Naive thymus-derived CD8-positive, alpha-beta T cell (primary cell): ENCODE results near the gene ZSCAN1. TPM values are rescaled to one million over a fixed set of nuclear protein-coding genes. Genes with fewer than 3 reads are reported as not detected.

Source experiments
- ATAC-seq, 2 donors: fragments of 150-1000 bp; cut with Tn5 transposase in 1 of 2; sonication (Bioruptor Pico), chemical (Tn5 transposase) in 1 of 2; 1 replicate in 1 of 2; 2 replicates in 1 of 2; pipeline ENCODE4 v1.10.0; 2021; ENCODE audit warnings: mild to moderate bottlenecking in 2 of 2, moderate library complexity in 2 of 2
- POLR2A ChIA-PET: fragments of 350-600 bp; sonication (Branson Sonifier 250); formaldehyde crosslinking; loops from one replicate; lab custom pipeline; 2021; ENCODE audit warnings: antibody characterized with exemption; lab: Charles Lee
- DNase-seq, 10 donors: peaks; one replicate each; pipeline versions ENCODE4 v3.0.0 to v3.0.0-alpha.2; 2020 to 2022
- H3K27ac Mint-ChIP-seq, 10 donors: one replicate each; pipeline ENCODE4 v1.8.0; 2020 to 2022; ENCODE audit warnings: mild to moderate bottlenecking in 10 of 10, mixed read lengths in 10 of 10, moderate library complexity in 4 of 10, inconsistent platforms in 1 of 10
- H3K27me3 Mint-ChIP-seq, 5 donors: one replicate each; pipeline ENCODE4 v1.8.0; 2021 to 2022; ENCODE audit warnings: mixed read lengths in 5 of 5
- H3K36me3 Mint-ChIP-seq, 3 donors: one replicate each; pipeline ENCODE4 v1.8.0; 2020 to 2022; ENCODE audit warnings: mixed read lengths in 3 of 3, mild to moderate bottlenecking in 2 of 3, inconsistent platforms in 1 of 3
- H3K4me1 Mint-ChIP-seq, 4 donors: one replicate each; pipeline ENCODE4 v1.8.0; 2021 to 2022; ENCODE audit warnings: mixed read lengths in 4 of 4
- H3K4me3 Mint-ChIP-seq, 10 donors: one replicate each; pipeline ENCODE4 v1.8.0; 2020 to 2022; ENCODE audit warnings: mild to moderate bottlenecking in 10 of 10, mixed read lengths in 10 of 10, moderate library complexity in 6 of 10, inconsistent platforms in 1 of 10
- H3K9me3 Mint-ChIP-seq, 9 donors: one replicate each; pipeline ENCODE4 v1.8.0; 2020 to 2022; ENCODE audit warnings: mixed read lengths in 9 of 9, mild to moderate bottlenecking in 3 of 9, inconsistent platforms in 1 of 9, moderate library complexity in 1 of 9
- polyA plus RNA-seq, 3 donors: library from polyadenylated mRNA; unstranded; fragments of 300-500 nt; fragmentation: Illumina TruSeq; gene quantifications; one replicate each; pipeline ENCODE4 v1.2.3, GENCODE V29; 2021
- total RNA-seq, 8 experiments: library from RNA in 2 of 8; stranded (reverse) in 2 of 8; gene quantifications; one replicate each; pipeline ENCODE4 v1.2.3 and lab custom pipeline; 2021 to 2026

The ZSCAN1 gene
- total and polyA plus RNA-seq, 5 experiments from 2014 or later = not detected

DNA sequence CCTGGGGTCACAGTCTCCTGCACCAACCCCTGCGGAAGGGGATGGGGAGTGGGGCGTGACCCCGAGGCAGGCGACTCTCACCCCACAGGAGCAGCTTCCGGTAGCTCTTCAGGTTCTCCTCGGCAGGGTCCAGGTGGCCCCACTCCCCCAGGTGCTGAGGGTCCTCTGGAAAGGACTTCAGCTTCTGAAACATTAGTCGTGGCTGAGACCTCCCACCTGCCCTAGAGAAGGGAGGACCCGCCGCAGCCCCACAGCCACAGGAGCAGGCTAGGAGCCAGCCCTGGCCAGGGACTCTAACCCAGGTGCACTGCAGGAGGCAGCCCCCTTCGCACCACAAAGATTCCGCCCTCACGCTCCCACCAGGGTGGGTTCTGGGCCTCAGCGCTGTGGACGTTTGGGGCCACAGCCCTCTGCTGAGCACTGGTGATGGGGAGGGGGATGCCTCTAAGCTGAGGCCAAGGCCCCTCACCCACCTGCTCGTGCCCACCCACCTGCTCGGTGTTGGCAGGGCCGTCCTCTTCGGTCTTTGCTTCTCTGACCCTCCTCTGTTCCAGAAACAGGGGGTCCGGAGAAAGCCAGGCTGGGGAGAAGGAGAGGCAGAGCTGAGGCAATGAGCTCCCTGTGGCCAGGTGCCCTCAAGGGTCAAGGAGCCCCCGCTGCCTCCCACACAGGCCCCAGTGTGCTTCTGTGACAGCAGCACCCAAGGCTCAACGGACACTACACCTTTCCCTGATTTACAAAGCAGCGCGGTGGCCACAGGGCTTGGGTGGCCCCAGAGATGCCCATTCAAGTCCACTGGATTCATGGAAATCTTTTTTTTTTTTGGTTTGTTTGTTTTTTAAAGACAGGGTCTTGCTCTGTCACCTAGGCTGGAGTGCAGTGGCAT lies 53.2 kb downstream of the ZSCAN1 start:
- POLR2A ChIA-PET = interaction anchor here (0.5 kb wide), 1 partner anchor 141 kb away, joined by 5 read pairs; no protein-coding TSS in a partner anchor
- Mint-ChIP-seq H3K27ac (no peak overlapping the region), H3K9me3 (peaks cover 0 to 81% (median 11%) of the 10 kb centered on the region in 9 donors), H3K36me3 (peaks cover 4 to 33% (median 10%) of the 10 kb centered on the region in 3 donors), H3K4me3 (no peak overlapping the region), H3K4me1 (peaks cover 0 to 2% (median 0%) of the 10 kb centered on the region in 4 donors), H3K27me3 (no peaks in the 10 kb centered on the region)
- ATAC-seq = no peak
- DNase-seq = no peak

DNA sequence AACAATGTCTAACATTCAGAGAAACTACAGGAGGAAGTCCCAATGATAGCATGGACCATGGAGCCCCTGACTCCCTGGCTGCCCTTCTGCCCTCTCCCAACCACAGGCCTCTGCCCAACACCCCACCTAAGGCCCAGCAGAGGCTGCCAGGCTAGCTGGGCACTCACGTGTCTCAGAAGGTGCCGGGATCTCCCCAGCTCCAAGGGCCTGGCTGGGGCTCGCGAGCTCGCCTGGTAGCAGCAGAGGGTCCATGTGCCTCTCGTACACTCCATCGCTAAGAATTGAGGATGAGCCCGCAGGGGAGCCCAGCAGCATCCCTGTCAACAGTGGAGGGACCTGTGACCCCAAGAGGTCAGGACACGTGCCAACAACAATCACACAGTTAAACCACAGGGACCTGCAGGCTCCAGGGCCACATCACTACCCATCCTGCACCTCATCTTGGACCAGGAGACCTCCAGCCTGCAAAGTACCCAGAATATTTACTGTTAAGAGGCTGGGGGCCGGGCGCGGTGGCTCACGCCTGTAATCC lies 54.8 kb downstream of the ZSCAN1 start:
- H3K9me3 Mint-ChIP-seq = peaks cover 0 to 81% (median 10%) of the 10 kb centered on the region in 9 donors
- H3K27me3 Mint-ChIP-seq = no peaks in the 10 kb centered on the region
- H3K27ac Mint-ChIP-seq = no peak overlapping the region
- no peak for DNase-seq
- H3K4me1 Mint-ChIP-seq = peaks cover 0 to 3% (median 1%) of the 10 kb centered on the region in 4 donors
- ATAC-seq = no peak
- H3K4me3 Mint-ChIP-seq = no peak overlapping the region
- POLR2A ChIA-PET = interaction anchor here (0.6 kb wide), 1 partner anchor 43 kb away, joined by 3 read pairs; no protein-coding TSS in a partner anchor
- peaks cover 7 to 38% (median 15%) of the 10 kb centered on the region in 3 donors for H3K36me3 Mint-ChIP-seq

GRCh38 chr19:58089846-58090245 lies 56.0 kb downstream of the ZSCAN1 start:
- ATAC-seq = no peak
- Mint-ChIP-seq H3K4me1 (peaks cover 0 to 3% (median 1%) of the 10 kb centered on the region in 4 donors), H3K27ac (peak overlapping the region in 1 of 10 donors; percentile 9), H3K27me3 (no peaks in the 10 kb centered on the region), H3K36me3 (peaks cover 5 to 34% (median 12%) of the 10 kb centered on the region in 3 donors), H3K9me3 (peaks cover 0 to 82% (median 10%) of the 10 kb centered on the region in 9 donors), H3K4me3 (no peak overlapping the region)
- no peak for DNase-seq
- POLR2A ChIA-PET = interaction anchor here (0.9 kb wide), 1 partner anchor 31 kb away, joined by 3 read pairs; the partner anchor contains the start of gene ZNF135

DNA sequence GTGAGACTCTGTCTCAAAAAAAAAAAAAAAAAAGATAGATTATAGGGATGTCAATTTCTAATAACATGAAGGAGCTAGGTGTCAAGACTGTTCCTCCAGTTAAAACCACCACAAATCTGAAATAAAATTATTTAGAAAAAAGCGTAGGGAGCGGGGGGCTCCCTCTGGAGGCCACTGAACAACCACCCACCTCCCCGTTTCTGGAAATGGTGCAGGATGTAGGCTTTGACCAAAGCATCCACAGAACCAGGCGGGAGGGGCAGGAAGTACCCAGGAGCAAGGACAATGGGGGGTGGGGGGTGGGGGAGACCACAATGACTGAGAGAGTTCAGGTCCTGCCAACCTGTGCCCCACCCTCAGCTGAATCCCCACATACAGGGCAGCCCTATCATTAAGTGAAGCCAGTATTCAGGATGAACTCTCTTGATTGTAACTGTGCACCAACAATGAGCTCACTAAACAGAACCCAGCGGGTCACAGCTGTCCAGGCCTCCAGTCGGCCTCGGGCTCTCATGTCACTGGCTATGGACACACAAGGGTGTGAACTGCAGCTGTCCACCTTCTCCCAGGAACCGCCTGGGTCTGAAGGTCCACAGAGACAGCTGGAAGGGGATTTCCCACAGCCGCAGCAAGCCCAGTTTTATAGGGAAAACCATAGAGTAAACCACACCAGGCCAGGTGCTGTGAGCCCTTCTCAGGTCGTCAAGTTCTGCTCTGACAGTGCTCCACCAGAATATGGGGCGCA lies 57.6 kb downstream of the ZSCAN1 start:
- H3K4me1 Mint-ChIP-seq = peaks cover 0 to 6% (median 3%) of the 10 kb centered on the region in 4 donors
- H3K9me3 Mint-ChIP-seq = peaks cover 0 to 86% (median 10%) of the 10 kb centered on the region in 9 donors
- H3K27ac Mint-ChIP-seq = no peak overlapping the region
- POLR2A ChIA-PET = interaction anchor here (0.6 to 0.7 kb wide), 2 partner anchors 79 to 201 kb away, joined by 3 to 5 read pairs; no protein-coding TSS in a partner anchor
- H3K4me3 Mint-ChIP-seq = no peak overlapping the region
- ATAC-seq (no peak), DNase-seq (no peak)
- H3K27me3 Mint-ChIP-seq = no peaks in the 10 kb centered on the region
- H3K36me3 Mint-ChIP-seq = peaks cover 5 to 35% (median 17%) of the 10 kb centered on the region in 3 donors

GRCh38 chr19:58093071-58093470 lies 59.2 kb downstream of the ZSCAN1 start:
- no peak for ATAC-seq
- H3K27ac Mint-ChIP-seq = peak overlapping the region in 1 of 10 donors; percentile 14
- H3K9me3 Mint-ChIP-seq = peaks cover 0 to 82% (median 19%) of the 10 kb centered on the region in 9 donors
- peak overlapping the region in 2 of 10 donors; percentile 10 to 15 for H3K4me3 Mint-ChIP-seq
- H3K27me3 Mint-ChIP-seq = peaks cover 0 to 2% (median 0%) of the 10 kb centered on the region in 5 donors
- H3K4me1 Mint-ChIP-seq = peaks cover 9 to 12% (median 11%) of the 10 kb centered on the region in 4 donors
- DNase-seq = no peak
- peaks cover 5 to 36% (median 15%) of the 10 kb centered on the region in 3 donors for H3K36me3 Mint-ChIP-seq
- POLR2A ChIA-PET = interaction anchor here (2.2 kb wide), 1 partner anchor 33 kb away, joined by 6 read pairs; the partner anchor contains the start of gene ZNF135

- H3K4me1 Mint-ChIP-seq = peaks cover 15 to 19% (median 18%) of the 10 kb centered on the region in 4 donors
- DNase-seq (no peak), ATAC-seq (no peak)
- H3K27me3 Mint-ChIP-seq = peaks cover 0 to 2% (median 0%) of the 10 kb centered on the region in 5 donors
- peaks cover 11 to 41% (median 18%) of the 10 kb centered on the region in 3 donors for H3K36me3 Mint-ChIP-seq
- peak overlapping the region in 5 of 10 donors; percentile 13 to 100 (median 56) for H3K27ac Mint-ChIP-seq
- H3K9me3 Mint-ChIP-seq = peaks cover 0 to 81% (median 29%) of the 10 kb centered on the region in 9 donors
- peak overlapping the region in 1 of 10 donors; percentile 31 for H3K4me3 Mint-ChIP-seq
- POLR2A ChIA-PET = interaction anchor here (0.6 to 2.2 kb wide), 2 partner anchors 35 to 596 kb away, joined by 3 to 6 read pairs; partner anchors contain the start of genes ZNF135 and ZNF773
Observed at GRCh38 chr19:58095328-58095727, 61.5 kb downstream of the ZSCAN1 start.

- Mint-ChIP-seq H3K9me3 (peaks cover 0 to 80% (median 29%) of the 10 kb centered on the region in 9 donors), H3K36me3 (peaks cover 11 to 37% (median 16%) of the 10 kb centered on the region in 3 donors), H3K4me1 (peaks cover 14 to 19% (median 18%) of the 10 kb centered on the region in 4 donors), H3K27me3 (peaks cover 0 to 2% (median 0%) of the 10 kb centered on the region in 5 donors), H3K4me3 (peak overlapping the region; percentile 61 to 95 (median 86)), H3K27ac (peak overlapping the region; percentile 80 to 100 (median 92))
- DNase-seq (no peak), ATAC-seq (no peak)
- POLR2A ChIA-PET = interaction anchor here (1.6 kb wide), 1 partner anchor 38 kb away, joined by 8 read pairs; the partner anchor contains the start of gene ZNF135
Observed at GRCh38 chr19:58096884-58097283, 63.1 kb downstream of the ZSCAN1 start.

- H3K36me3 Mint-ChIP-seq = peaks cover 11 to 35% (median 16%) of the 10 kb centered on the region in 3 donors
- H3K4me1 Mint-ChIP-seq = peaks cover 13 to 19% (median 18%) of the 10 kb centered on the region in 4 donors
- peaks cover 0 to 2% (median 0%) of the 10 kb centered on the region in 5 donors for H3K27me3 Mint-ChIP-seq
- peaks cover 0 to 80% (median 29%) of the 10 kb centered on the region in 9 donors for H3K9me3 Mint-ChIP-seq
- H3K4me3 Mint-ChIP-seq = peak overlapping the region; percentile 61 to 95 (median 86)
- DNase-seq (peak in 2 of 10 donors; percentile 8 to 19), ATAC-seq (no peak)
- peak overlapping the region; percentile 80 to 100 (median 96) for H3K27ac Mint-ChIP-seq
- POLR2A ChIA-PET = interaction anchor here (1.6 to 2.0 kb wide), 2 partner anchors 38 kb away, joined by 8 to 20 read pairs; partner anchors contain the start of gene ZNF135
Observed at GRCh38 chr19:58097349-58097748, 63.5 kb downstream of the ZSCAN1 start.

GRCh38 chr19:58097781-58098681 lies 64.2 kb downstream of the ZSCAN1 start, which contains the start of gene ZSCAN18:
Gene ZSCAN18 (minus strand): TSS chr19:58098231. CDS start chr19:58090267, 7,964 bp downstream.
- ATAC-seq (peak; percentile 88 to 90), DNase-seq (peak; percentile 97 to 100 (median 100))
- Mint-ChIP-seq H3K4me1 (peaks cover 13 to 19% (median 18%) of the 10 kb centered on the region in 4 donors), H3K4me3 (peak within 1 kb of the TSS; percentile 82 to 96 (median 92)), H3K27me3 (peaks cover 0 to 2% (median 0%) of the 10 kb centered on the region in 5 donors), H3K36me3 (peaks cover 11 to 39% (median 13%) of the 10 kb centered on the region in 3 donors), H3K27ac (peak within 1 kb of the TSS; percentile 99 to 100 (median 100)), H3K9me3 (peaks cover 0 to 79% (median 29%) of the 10 kb centered on the region in 9 donors)
- POLR2A ChIA-PET = interaction anchor here (1.7 to 2.0 kb wide), 2 partner anchors 39 to 96 kb away, joined by 10 to 20 read pairs; partner anchors contain the start of genes ZNF135 and ZNF606

- DNase-seq (no peak), ATAC-seq (no peak)
- peaks cover 12 to 38% (median 13%) of the 10 kb centered on the region in 3 donors for H3K36me3 Mint-ChIP-seq
- peaks cover 13 to 19% (median 16%) of the 10 kb centered on the region in 4 donors for H3K4me1 Mint-ChIP-seq
- H3K27me3 Mint-ChIP-seq = peaks cover 0 to 2% (median 0%) of the 10 kb centered on the region in 5 donors
- peak overlapping the region; percentile 82 to 96 (median 92) for H3K4me3 Mint-ChIP-seq
- peaks cover 0 to 80% (median 27%) of the 10 kb centered on the region in 9 donors for H3K9me3 Mint-ChIP-seq
- H3K27ac Mint-ChIP-seq = peak overlapping the region; percentile 99 to 100 (median 100)
- POLR2A ChIA-PET = interaction anchor here (0.5 to 2.0 kb wide), 3 partner anchors 39 to 435 kb away, joined by 5 to 20 read pairs (median 10); partner anchors contain the start of genes ZNF135 and ZNF606
Observed at GRCh38 chr19:58098682-58098998, 64.8 kb downstream of the ZSCAN1 start.
